HepG2 (cell line): Measurements from ENCODE around the gene FRMD4A. TPM values are rescaled to one million over a fixed set of nuclear protein-coding genes. Genes with fewer than 3 reads are reported as not detected.

Experiments
- CEBPG ChIP-seq: IDR thresholded peaks from 2 replicates; pipeline ENCODE4 v1.6.1; 2016
- EP300 ChIP-seq, 3 experiments: sonication (generic) in 1 of 3; formaldehyde crosslinking in 1 of 3; IDR thresholded peaks; 2 replicates each; pipeline versions ENCODE4 v1.5.1 to v1.6.1; 2011 to 2020; ENCODE audit warnings: low read depth in 2 of 3, low read length in 2 of 3, borderline replicate concordance in 1 of 3, improper control_type of control experiment in 1 of 3, mild to moderate bottlenecking in 1 of 3, missing genetic modification reagents in 1 of 3, moderate library complexity in 1 of 3
- FOXP1 ChIP-seq, 2 experiments: fragments of 450-650 bp in 1 of 2; IDR thresholded peaks; 2 replicates each; pipeline ENCODE4 v1.6.1; 2017 to 2018; ENCODE audit warnings: antibody characterized with exemption in 1 of 2
- MLLT10 ChIP-seq: sonication (generic); formaldehyde crosslinking; IDR thresholded peaks from 2 replicates; pipeline ENCODE4 v1.4.0; 2020; ENCODE audit warnings: missing genetic modification reagents
- NFE2 ChIP-seq: sonication (generic); formaldehyde crosslinking; IDR thresholded peaks from 2 replicates; pipeline ENCODE4 v1.4.0; 2020; ENCODE audit warnings: missing genetic modification reagents
- RARG ChIP-seq: sonication (generic); formaldehyde crosslinking; IDR thresholded peaks from 2 replicates; pipeline ENCODE4 v1.4.0; 2020; ENCODE audit warnings: low read depth, mild to moderate bottlenecking, missing genetic modification reagents
- ZKSCAN1 ChIP-seq: fragments of 150-350 bp; IDR thresholded peaks from 2 replicates; pipeline ENCODE4 v1.6.1; 2014; ENCODE audit warnings: low read length
- ZNF317 ChIP-seq: sonication (generic); formaldehyde crosslinking; IDR thresholded peaks from 2 replicates; pipeline ENCODE4 v1.5.0; 2020; ENCODE audit warnings: mild to moderate bottlenecking, missing genetic modification reagents
- polyA plus RNA-seq, 8 experiments: library from polyadenylated mRNA; depleted of rRNA in 3 of 8; stranded (reverse) in 7 of 8; unstranded in 1 of 8; fragments of >200 nt; fragmentation: Illumina TruSeq in 4 of 8; extraction: Trizol in 4 of 8; gene quantifications; 2 replicates each; pipeline versions ENCODE4 v1.2.1 to v1.2.3, GENCODE V29; 2011 to 2016; ENCODE audit warnings: low read depth in 4 of 8, missing spikeins in 1 of 8, mixed read lengths in 1 of 8; ENCODE audit not compliant: insufficient read depth in 1 of 8
- total RNA-seq, 5 experiments: library from RNA; depleted of rRNA; stranded (reverse); fragments of >200 nt; fragmentation: Illumina TruSeq; extraction: Trizol; gene quantifications; 2 replicates each; pipeline ENCODE4 v1.2.3, GENCODE V29; 2016; ENCODE audit warnings: low read depth in 1 of 5
- TF ChIP-seq, protein P1 (sequence below): sonication (generic); formaldehyde crosslinking; IDR thresholded peaks from 2 replicates; pipeline ENCODE4 v1.4.0; 2020; ENCODE audit warnings: missing genetic modification reagents
- TF ChIP-seq, protein P2 (sequence below): IDR thresholded peaks from 2 replicates; pipeline ENCODE4 v1.6.1; 2016; ENCODE audit warnings: control low read depth
- TF ChIP-seq, protein P3 (sequence below): sonication (generic); formaldehyde crosslinking; IDR thresholded peaks from 2 replicates; pipeline ENCODE4 v1.4.0; 2020; ENCODE audit warnings: missing genetic modification reagents, mild to moderate bottlenecking, borderline replicate concordance
- TF ChIP-seq, protein P4 (sequence below): sonication (generic); formaldehyde crosslinking; IDR thresholded peaks from 2 replicates; pipeline ENCODE4 v1.8.1; 2023; ENCODE audit warnings: mild to moderate bottlenecking, missing genetic modification reagents
- TF ChIP-seq, protein P5 (sequence below): sonication (generic); formaldehyde crosslinking; IDR thresholded peaks from 2 replicates; pipeline ENCODE4 v1.9.0; 2021; ENCODE audit warnings: missing genetic modification reagents, borderline replicate concordance
- TF ChIP-seq, protein P6 (sequence below): sonication (generic); formaldehyde crosslinking; IDR thresholded peaks from 2 replicates; pipeline ENCODE4 v1.4.0; 2020; ENCODE audit warnings: missing genetic modification reagents

FRMD4A gene
- total and polyA plus RNA-seq, 2 of the 13 experiments (the other 11 are each of a cell fraction or from before 2014, with no cell fraction given): 0.09 to 0.26 TPM

DNA sequence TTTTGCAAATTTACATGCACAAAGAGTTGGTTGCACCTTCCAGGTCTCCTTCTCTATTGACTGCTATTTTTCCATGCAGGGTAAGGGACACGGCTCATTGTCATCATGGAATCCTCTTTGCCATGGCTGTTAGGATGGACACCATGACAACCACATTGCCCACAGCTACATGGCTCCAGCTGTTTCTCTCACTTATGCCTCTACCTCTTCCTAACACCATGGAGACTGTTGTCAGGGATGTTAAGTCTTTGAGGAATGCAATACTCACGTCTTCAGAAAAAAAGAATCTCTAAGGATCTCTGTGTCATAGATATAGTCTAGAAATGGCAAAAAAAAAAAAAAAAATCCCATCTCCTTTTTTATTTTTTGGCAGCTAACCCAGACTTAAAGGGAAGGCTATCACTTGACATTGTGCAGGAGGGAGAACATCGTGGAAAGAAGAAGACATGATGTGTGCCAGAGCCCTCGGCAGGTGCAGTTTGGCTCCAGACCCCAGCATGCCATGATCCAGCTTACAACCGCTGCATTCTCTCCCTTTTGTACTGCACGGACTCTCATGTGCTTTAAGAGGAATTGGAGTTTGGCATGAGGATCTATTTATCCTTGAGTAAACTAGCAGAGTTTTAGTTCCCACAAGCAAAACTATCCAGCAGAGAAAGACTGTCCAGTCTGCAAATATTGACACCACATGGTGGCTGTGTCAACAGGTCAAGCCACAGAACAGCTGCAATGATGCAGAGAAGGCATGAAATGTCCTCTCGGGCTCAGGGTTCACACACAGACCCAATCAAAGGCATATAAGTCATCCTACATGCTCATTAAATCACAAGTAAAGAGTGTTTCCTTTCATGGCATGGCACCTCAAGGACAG lies 70.8 kb downstream of the FRMD4A start (continued):
- TF ChIP-seq, protein P1, sequence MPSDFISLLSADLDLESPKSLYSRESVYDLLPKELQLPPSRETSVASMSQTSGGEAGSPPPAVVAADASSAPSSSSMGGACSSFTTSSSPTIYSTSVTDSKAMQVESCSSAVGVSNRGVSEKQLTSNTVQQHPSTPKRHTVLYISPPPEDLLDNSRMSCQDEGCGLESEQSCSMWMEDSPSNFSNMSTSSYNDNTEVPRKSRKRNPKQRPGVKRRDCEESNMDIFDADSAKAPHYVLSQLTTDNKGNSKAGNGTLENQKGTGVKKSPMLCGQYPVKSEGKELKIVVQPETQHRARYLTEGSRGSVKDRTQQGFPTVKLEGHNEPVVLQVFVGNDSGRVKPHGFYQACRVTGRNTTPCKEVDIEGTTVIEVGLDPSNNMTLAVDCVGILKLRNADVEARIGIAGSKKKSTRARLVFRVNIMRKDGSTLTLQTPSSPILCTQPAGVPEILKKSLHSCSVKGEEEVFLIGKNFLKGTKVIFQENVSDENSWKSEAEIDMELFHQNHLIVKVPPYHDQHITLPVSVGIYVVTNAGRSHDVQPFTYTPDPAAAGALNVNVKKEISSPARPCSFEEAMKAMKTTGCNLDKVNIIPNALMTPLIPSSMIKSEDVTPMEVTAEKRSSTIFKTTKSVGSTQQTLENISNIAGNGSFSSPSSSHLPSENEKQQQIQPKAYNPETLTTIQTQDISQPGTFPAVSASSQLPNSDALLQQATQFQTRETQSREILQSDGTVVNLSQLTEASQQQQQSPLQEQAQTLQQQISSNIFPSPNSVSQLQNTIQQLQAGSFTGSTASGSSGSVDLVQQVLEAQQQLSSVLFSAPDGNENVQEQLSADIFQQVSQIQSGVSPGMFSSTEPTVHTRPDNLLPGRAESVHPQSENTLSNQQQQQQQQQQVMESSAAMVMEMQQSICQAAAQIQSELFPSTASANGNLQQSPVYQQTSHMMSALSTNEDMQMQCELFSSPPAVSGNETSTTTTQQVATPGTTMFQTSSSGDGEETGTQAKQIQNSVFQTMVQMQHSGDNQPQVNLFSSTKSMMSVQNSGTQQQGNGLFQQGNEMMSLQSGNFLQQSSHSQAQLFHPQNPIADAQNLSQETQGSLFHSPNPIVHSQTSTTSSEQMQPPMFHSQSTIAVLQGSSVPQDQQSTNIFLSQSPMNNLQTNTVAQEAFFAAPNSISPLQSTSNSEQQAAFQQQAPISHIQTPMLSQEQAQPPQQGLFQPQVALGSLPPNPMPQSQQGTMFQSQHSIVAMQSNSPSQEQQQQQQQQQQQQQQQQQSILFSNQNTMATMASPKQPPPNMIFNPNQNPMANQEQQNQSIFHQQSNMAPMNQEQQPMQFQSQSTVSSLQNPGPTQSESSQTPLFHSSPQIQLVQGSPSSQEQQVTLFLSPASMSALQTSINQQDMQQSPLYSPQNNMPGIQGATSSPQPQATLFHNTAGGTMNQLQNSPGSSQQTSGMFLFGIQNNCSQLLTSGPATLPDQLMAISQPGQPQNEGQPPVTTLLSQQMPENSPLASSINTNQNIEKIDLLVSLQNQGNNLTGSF (CRISPR knock-in tag): no peak
- TF ChIP-seq, protein P2, sequence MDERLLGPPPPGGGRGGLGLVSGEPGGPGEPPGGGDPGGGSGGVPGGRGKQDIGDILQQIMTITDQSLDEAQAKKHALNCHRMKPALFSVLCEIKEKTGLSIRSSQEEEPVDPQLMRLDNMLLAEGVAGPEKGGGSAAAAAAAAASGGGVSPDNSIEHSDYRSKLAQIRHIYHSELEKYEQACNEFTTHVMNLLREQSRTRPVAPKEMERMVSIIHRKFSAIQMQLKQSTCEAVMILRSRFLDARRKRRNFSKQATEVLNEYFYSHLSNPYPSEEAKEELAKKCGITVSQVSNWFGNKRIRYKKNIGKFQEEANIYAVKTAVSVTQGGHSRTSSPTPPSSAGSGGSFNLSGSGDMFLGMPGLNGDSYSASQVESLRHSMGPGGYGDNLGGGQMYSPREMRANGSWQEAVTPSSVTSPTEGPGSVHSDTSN (CRISPR knock-in tag): no peak
- no peak for TF ChIP-seq MLLT10
- no peak for TF ChIP-seq ZNF317 (CRISPR knock-in tag)
- peak; percentile 36; the same call in 1 of the 2 replicates for TF ChIP-seq CEBPG
- no peak for TF ChIP-seq FOXP1 (IDR thresholded peaks at IDR 0.05)
- peak; percentile 87 for TF ChIP-seq FOXP1 (CRISPR knock-in tag; IDR thresholded peaks at IDR 0.05)
- TF ChIP-seq RARG: no peak
- peak; percentile 36 to 47; a peak in 1 of 4 replicates for TF ChIP-seq EP300 (IDR thresholded peaks at IDR 0.05; ENCODE audit: low read depth in 2 of 2, low read length in 2 of 2)
- TF ChIP-seq EP300 (CRISPR knock-in tag; IDR thresholded peaks at IDR 0.05; ENCODE audit: borderline replicate concordance): no peak
- TF ChIP-seq, protein P3, sequence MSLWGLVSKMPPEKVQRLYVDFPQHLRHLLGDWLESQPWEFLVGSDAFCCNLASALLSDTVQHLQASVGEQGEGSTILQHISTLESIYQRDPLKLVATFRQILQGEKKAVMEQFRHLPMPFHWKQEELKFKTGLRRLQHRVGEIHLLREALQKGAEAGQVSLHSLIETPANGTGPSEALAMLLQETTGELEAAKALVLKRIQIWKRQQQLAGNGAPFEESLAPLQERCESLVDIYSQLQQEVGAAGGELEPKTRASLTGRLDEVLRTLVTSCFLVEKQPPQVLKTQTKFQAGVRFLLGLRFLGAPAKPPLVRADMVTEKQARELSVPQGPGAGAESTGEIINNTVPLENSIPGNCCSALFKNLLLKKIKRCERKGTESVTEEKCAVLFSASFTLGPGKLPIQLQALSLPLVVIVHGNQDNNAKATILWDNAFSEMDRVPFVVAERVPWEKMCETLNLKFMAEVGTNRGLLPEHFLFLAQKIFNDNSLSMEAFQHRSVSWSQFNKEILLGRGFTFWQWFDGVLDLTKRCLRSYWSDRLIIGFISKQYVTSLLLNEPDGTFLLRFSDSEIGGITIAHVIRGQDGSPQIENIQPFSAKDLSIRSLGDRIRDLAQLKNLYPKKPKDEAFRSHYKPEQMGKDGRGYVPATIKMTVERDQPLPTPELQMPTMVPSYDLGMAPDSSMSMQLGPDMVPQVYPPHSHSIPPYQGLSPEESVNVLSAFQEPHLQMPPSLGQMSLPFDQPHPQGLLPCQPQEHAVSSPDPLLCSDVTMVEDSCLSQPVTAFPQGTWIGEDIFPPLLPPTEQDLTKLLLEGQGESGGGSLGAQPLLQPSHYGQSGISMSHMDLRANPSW: no peak
- no peak for TF ChIP-seq NFE2 (CRISPR knock-in tag)
- TF ChIP-seq, protein P4, sequence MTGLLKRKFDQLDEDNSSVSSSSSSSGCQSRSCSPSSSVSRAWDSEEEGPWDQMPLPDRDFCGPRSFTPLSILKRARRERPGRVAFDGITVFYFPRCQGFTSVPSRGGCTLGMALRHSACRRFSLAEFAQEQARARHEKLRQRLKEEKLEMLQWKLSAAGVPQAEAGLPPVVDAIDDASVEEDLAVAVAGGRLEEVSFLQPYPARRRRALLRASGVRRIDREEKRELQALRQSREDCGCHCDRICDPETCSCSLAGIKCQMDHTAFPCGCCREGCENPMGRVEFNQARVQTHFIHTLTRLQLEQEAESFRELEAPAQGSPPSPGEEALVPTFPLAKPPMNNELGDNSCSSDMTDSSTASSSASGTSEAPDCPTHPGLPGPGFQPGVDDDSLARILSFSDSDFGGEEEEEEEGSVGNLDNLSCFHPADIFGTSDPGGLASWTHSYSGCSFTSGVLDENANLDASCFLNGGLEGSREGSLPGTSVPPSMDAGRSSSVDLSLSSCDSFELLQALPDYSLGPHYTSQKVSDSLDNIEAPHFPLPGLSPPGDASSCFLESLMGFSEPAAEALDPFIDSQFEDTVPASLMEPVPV (CRISPR knock-in tag): no peak
- TF ChIP-seq, protein P5, sequence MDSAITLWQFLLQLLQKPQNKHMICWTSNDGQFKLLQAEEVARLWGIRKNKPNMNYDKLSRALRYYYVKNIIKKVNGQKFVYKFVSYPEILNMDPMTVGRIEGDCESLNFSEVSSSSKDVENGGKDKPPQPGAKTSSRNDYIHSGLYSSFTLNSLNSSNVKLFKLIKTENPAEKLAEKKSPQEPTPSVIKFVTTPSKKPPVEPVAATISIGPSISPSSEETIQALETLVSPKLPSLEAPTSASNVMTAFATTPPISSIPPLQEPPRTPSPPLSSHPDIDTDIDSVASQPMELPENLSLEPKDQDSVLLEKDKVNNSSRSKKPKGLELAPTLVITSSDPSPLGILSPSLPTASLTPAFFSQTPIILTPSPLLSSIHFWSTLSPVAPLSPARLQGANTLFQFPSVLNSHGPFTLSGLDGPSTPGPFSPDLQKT: no peak
- TF ChIP-seq, protein P6, sequence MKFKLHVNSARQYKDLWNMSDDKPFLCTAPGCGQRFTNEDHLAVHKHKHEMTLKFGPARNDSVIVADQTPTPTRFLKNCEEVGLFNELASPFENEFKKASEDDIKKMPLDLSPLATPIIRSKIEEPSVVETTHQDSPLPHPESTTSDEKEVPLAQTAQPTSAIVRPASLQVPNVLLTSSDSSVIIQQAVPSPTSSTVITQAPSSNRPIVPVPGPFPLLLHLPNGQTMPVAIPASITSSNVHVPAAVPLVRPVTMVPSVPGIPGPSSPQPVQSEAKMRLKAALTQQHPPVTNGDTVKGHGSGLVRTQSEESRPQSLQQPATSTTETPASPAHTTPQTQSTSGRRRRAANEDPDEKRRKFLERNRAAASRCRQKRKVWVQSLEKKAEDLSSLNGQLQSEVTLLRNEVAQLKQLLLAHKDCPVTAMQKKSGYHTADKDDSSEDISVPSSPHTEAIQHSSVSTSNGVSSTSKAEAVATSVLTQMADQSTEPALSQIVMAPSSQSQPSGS: 0 out of 2 replicates have a peak, but pooled peaks have one; percentile 49
- TF ChIP-seq ZKSCAN1: no peak
